ENCODE results near the gene FBXL19.

- no peak for TF ChIP-seq TAF1 (IDR thresholded peaks at IDR 0.05; ENCODE audit: low read depth, low read length)
- TF ChIP-seq POLR2A (IDR thresholded peaks at IDR 0.05; ENCODE audit: low read depth, low read length): no peak
- TF ChIP-seq SPI1 (IDR thresholded peaks at IDR 0.05; ENCODE audit: low read depth, low read length): no peak
Measured at GRCh38 chr16:30934827-30935557, 11.6 kb downstream of the FBXL19 start.
